Suppressor macrophage treated with lipopolysaccharide for 1 hour (primary cell): ENCODE data around the gene GALNT8.
"Not testable (repeated sequence)": the region's sequence is repeated elsewhere in the genome, so short reads cannot be mapped to it uniquely, and the experiment has no call there.

Experiments used
- DNase-seq, 3 donors: peaks; one replicate each; pipeline ENCODE4 v3.0.0-alpha.2; 2020 to 2022

Gene GALNT8

GRCh38 chr12:4744709-4745108 lies 24.5 kb downstream of the GALNT8 start:
- DNase-seq = no peak

GRCh38 chr12:4745249-4745648 lies 25.0 kb downstream of the GALNT8 start:
- DNase-seq = no peak

GRCh38 chr12:4751654-4752053 lies 31.5 kb downstream of the GALNT8 start:
- DNase-seq = not testable (repeated sequence)

- DNase-seq = peak; percentile 24 to 43 (median 25)
Observed at GRCh38 chr12:4762773-4763172, 42.6 kb downstream of the GALNT8 start.

- no peak for DNase-seq
Observed at GRCh38 chr12:4763549-4763948, 43.3 kb downstream of the GALNT8 start.

- no peak for DNase-seq
Observed at GRCh38 chr12:4766445-4766844, 46.2 kb downstream of the GALNT8 start.

GRCh38 chr12:4767186-4767585 lies 47.0 kb downstream of the GALNT8 start:
- DNase-seq = no peak

- no peak for DNase-seq
Observed at GRCh38 chr12:4768341-4768740, 48.1 kb downstream of the GALNT8 start.

- peak; percentile 14 to 43 (median 34) for DNase-seq
Observed at GRCh38 chr12:4769073-4769472, 48.9 kb downstream of the GALNT8 start.

- DNase-seq = no peak
Observed at GRCh38 chr12:4771172-4771959, 51.2 kb downstream of the GALNT8 start.

- DNase-seq = no peak
Observed at GRCh38 chr12:4771960-4772566, 51.9 kb downstream of the GALNT8 start.

GRCh38 chr12:4775936-4776335 lies 55.7 kb downstream of the GALNT8 start:
- DNase-seq = no peak

- no peak for DNase-seq
Observed at GRCh38 chr12:4779749-4780148, 59.5 kb downstream of the GALNT8 start.

- DNase-seq = no peak
Observed at GRCh38 chr12:4780641-4781611, 60.7 kb downstream of the GALNT8 start.

- DNase-seq = no peak
Observed at GRCh38 chr12:4784404-4785054, 64.3 kb downstream of the GALNT8 start.

GRCh38 chr12:4786795-4787194 lies 66.6 kb downstream of the GALNT8 start:
- DNase-seq = peak in 1 of 3 donors; percentile 6

- DNase-seq = no peak
Observed at GRCh38 chr12:4787965-4788364, 67.8 kb downstream of the GALNT8 start.

- no peak for DNase-seq
Observed at GRCh38 chr12:4789776-4790175, 69.6 kb downstream of the GALNT8 start.

- no peak for DNase-seq
Observed at GRCh38 chr12:4791497-4791896, 71.3 kb downstream of the GALNT8 start.

- no peak for DNase-seq
Observed at GRCh38 chr12:4794491-4794890, 74.3 kb downstream of the GALNT8 start.

- DNase-seq = no peak
Observed at GRCh38 chr12:4796216-4796615, 76.0 kb downstream of the GALNT8 start.

- no peak for DNase-seq
Observed at GRCh38 chr12:4796694-4797482, 76.7 kb downstream of the GALNT8 start.
